ENCODE data around the gene FTCDNL1. TPM values are rescaled to one million over a fixed set of nuclear protein-coding genes. Genes with fewer than 3 reads are reported as not detected.

FTCDNL1 gene
- total RNA-seq, 1 donor from 2014 or later, result 1.5 TPM

DNA sequence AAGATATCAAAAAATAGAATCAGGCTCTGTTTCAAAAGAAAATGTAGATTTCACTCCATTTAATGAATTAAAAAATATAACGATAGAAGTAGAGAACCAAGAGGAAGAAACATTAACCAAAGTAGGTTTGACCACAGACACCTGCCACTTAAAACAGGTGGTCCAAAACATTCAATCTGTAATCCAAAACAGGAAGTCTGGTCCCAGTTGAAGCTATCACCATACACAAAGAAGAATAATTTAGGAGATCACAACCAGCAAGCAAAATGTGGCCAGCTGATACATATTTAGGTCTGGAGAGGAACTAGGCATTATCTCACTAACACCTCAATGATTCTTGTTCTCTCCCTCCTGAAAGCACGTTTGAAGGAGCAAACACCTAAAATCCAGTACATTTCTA is 73.1 kb downstream of the FTCDNL1 start:
- no peak overlapping the region for H3K4me3 Mint-ChIP-seq
- ATAC-seq (ENCODE audit: low read depth) (no peak), DNase-seq (no peak)
- H3K27ac Mint-ChIP-seq, result no peak overlapping the region
- no peaks in the 10 kb centered on the region for H3K36me3 Mint-ChIP-seq (ENCODE audit: low read depth)
- peaks cover 2% of the 10 kb centered on the region for H3K27me3 Mint-ChIP-seq
- no peaks in the 10 kb centered on the region for H3K4me1 Mint-ChIP-seq
- TF ChIP-seq, protein P1, sequence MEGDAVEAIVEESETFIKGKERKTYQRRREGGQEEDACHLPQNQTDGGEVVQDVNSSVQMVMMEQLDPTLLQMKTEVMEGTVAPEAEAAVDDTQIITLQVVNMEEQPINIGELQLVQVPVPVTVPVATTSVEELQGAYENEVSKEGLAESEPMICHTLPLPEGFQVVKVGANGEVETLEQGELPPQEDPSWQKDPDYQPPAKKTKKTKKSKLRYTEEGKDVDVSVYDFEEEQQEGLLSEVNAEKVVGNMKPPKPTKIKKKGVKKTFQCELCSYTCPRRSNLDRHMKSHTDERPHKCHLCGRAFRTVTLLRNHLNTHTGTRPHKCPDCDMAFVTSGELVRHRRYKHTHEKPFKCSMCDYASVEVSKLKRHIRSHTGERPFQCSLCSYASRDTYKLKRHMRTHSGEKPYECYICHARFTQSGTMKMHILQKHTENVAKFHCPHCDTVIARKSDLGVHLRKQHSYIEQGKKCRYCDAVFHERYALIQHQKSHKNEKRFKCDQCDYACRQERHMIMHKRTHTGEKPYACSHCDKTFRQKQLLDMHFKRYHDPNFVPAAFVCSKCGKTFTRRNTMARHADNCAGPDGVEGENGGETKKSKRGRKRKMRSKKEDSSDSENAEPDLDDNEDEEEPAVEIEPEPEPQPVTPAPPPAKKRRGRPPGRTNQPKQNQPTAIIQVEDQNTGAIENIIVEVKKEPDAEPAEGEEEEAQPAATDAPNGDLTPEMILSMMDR (IDR thresholded peaks at IDR 0.05), result no peak
- POLR2A ChIA-PET, result no interaction called here
- intact Hi-C loops (cut with micrococcal nuclease), result no loop called here
- H3K9me3 Mint-ChIP-seq, result no peaks in the 10 kb centered on the region
- CTCF ChIA-PET, result no interaction called here

DNA sequence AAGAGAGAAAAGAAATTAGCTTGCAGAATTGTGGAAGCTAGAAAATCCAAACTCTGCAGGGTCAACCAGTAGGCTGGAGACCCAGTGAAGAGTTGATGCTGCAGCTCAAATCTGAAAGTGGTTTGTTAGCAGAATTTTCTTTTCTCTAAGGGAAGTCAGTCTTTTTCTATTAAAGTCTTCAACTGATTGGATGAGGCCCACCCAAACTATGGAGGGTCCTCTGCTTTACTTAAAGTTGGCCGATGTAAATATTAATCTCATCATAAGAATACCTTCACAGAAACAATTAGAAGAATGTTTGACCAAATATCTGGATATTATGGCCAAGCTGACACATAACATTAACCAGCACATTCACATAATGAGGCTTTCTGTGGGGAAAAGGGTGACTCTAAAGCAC is 73.7 kb downstream of the FTCDNL1 start:
- Mint-ChIP-seq H3K9me3 (no peaks in the 10 kb centered on the region), H3K27me3 (peaks cover 2% of the 10 kb centered on the region), H3K4me1 (no peaks in the 10 kb centered on the region), H3K36me3 (ENCODE audit: low read depth) (no peaks in the 10 kb centered on the region), H3K27ac (no peak overlapping the region), H3K4me3 (no peak overlapping the region)
- TF ChIP-seq, protein P1 (IDR thresholded peaks at IDR 0.05), result no peak
- POLR2A ChIA-PET, result no interaction called here
- no peak for DNase-seq
- CTCF ChIA-PET, result no interaction called here
- intact Hi-C loops (cut with micrococcal nuclease), result no loop called here
- ATAC-seq (ENCODE audit: low read depth), result no peak

DNA sequence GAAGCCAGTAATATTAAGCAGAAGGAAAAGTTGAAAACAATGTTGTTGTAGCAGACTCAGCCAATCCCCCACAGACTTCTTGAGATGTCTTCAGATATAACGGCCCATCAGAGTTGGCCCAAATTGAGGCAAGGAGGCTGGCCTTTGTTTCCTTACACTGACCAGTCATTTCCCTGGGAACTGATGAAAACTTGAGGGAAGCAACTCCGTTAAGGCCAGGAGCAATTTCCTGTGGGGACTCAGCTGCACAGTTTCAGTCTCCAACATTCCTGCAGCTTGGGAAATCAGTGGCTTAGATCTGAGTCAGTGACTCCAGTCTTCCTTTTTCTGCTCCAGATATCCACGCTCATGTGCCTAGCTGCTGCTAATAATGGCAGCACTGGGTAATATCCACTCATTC is 75.7 kb downstream of the FTCDNL1 start:
- no peaks in the 10 kb centered on the region for H3K9me3 Mint-ChIP-seq
- no peak for ATAC-seq (ENCODE audit: low read depth)
- ChIA-PET CTCF (no interaction called here), POLR2A (no interaction called here)
- intact Hi-C loops (cut with micrococcal nuclease), result no loop called here
- no peaks in the 10 kb centered on the region for H3K36me3 Mint-ChIP-seq (ENCODE audit: low read depth)
- no peak overlapping the region for H3K4me3 Mint-ChIP-seq
- no peak overlapping the region for H3K27ac Mint-ChIP-seq
- no peaks in the 10 kb centered on the region for H3K4me1 Mint-ChIP-seq
- peaks cover 2% of the 10 kb centered on the region for H3K27me3 Mint-ChIP-seq
- DNase-seq, result no peak
- TF ChIP-seq, protein P1 (IDR thresholded peaks at IDR 0.05), result no peak

DNA sequence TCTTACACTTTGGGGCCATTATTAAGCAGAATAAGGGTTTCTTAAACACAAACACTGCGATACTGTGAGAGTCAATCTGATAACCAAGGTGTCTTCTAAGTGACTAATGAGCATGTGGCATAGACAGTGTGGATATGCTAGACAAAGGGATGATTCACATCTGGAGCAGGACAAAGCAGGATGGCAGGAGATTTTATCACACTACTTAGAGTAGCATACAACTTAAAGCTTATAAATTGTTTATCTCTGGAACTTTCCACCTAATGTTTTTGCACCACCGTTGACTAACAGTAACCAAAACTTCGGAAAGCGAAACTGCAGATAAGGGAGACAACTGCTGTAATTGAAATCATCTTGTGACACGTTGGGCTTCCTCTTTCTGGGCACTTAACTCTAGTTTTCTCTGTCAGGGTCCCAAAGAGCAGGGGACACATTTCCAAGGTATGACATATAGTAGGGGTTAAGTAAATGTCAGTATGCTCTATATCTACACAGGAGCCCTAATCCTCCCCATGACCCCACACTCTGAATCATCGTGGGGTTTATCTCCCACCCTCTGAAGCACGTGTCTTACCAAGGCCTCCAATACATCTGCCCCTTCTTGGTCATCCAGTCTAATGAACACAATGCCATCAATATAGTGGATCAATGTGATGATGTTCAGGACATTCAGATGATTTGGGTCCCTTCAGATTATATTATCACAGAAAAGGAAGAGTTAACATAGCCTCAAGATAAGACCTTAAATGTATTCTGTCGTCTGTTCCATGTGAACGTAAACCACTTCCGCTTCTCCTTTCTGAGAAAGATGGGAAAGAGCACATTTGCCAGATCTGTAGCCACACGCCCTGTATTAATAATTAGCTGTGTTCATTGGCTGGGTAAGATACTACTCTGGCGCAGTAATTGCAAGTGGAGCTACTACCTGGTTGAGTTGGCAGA is 78.7 kb downstream of the FTCDNL1 start:
- ChIA-PET CTCF (interaction anchor here (0.6 kb wide), 1 partner anchor 472 kb away, joined by 4 read pairs; no protein-coding TSS in a partner anchor), POLR2A (no interaction called here)
- Mint-ChIP-seq H3K36me3 (ENCODE audit: low read depth) (no peaks in the 10 kb centered on the region), H3K27ac (no peak overlapping the region), H3K4me3 (no peak overlapping the region), H3K9me3 (no peaks in the 10 kb centered on the region), H3K4me1 (no peaks in the 10 kb centered on the region), H3K27me3 (peaks cover 2% of the 10 kb centered on the region)
- TF ChIP-seq, protein P1 (IDR thresholded peaks at IDR 0.05), result no peak
- DNase-seq (no peak), ATAC-seq (ENCODE audit: low read depth) (no peak)
- intact Hi-C loops (cut with micrococcal nuclease), result no loop called here

DNA sequence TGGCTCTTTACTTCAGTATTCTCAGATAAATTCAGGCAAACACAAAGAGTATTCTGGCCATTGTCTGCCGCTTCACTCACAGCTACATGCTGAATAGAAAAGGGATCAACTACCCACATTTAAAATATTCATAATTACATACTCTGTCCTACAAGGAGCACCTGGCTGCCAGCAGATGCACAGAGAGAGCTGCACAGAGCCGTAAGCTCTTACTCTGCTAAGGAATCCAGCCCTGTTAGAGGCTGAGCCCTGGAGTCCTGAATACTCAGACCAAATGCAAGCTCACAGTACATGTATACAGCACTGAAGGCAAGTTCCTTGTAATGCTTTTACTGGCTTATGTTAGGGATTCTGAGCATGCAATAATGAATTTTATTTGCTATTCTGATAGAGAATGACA is 80.3 kb downstream of the FTCDNL1 start:
- Mint-ChIP-seq H3K4me1 (no peaks in the 10 kb centered on the region), H3K27ac (no peak overlapping the region), H3K9me3 (no peaks in the 10 kb centered on the region), H3K27me3 (peaks cover 2% of the 10 kb centered on the region), H3K36me3 (ENCODE audit: low read depth) (no peaks in the 10 kb centered on the region), H3K4me3 (no peak overlapping the region)
- DNase-seq, result no peak
- intact Hi-C loops (cut with micrococcal nuclease), result no loop called here
- TF ChIP-seq, protein P1 (IDR thresholded peaks at IDR 0.05), result no peak
- ChIA-PET CTCF (no interaction called here), POLR2A (no interaction called here)
- no peak for ATAC-seq (ENCODE audit: low read depth)
